Measurements from ENCODE around the gene C10orf90.
A peak's percentile ranks its signal among the peaks of the same experiment; 100 is the strongest.

C10orf90 gene

GRCh38 chr10:126670056-126670894 is at the start of gene C10orf90:
C10orf90 (minus strand) TSS chr10:126670693; CDS start chr10:126670480, 213 bp downstream.
- DNase-seq = no peak

GRCh38 chr10:126716366-126716765 is 45.9 kb upstream of the C10orf90 start:
- DNase-seq = no peak

- no peak for DNase-seq
These were observed 43.1 kb upstream of the C10orf90 start for GRCh38 chr10:126713594-126713993.

- no peak for DNase-seq
These were observed 42.2 kb upstream of the C10orf90 start for GRCh38 chr10:126712681-126713080.

- DNase-seq = no peak
These were observed 35.6 kb upstream of the C10orf90 start for GRCh38 chr10:126705951-126706565.

GRCh38 chr10:126705131-126705530 is 34.6 kb upstream of the C10orf90 start:
- no peak for DNase-seq

GRCh38 chr10:126704649-126705048 is 34.2 kb upstream of the C10orf90 start:
- no peak for DNase-seq

GRCh38 chr10:126702181-126702580 is 31.7 kb upstream of the C10orf90 start:
- DNase-seq = no peak

GRCh38 chr10:126701526-126701925 is 31.0 kb upstream of the C10orf90 start:
- no peak for DNase-seq

GRCh38 chr10:126696684-126697083 is 26.2 kb upstream of the C10orf90 start:
- DNase-seq = no peak

- no peak for DNase-seq
These were observed 21.0 kb upstream of the C10orf90 start for GRCh38 chr10:126691456-126691855.

GRCh38 chr10:126690534-126690933 is 20.0 kb upstream of the C10orf90 start:
- no peak for DNase-seq

GRCh38 chr10:126689461-126689994 is 19.0 kb upstream of the C10orf90 start:
- DNase-seq = no peak

GRCh38 chr10:126687121-126687606 is 16.7 kb upstream of the C10orf90 start:
- DNase-seq = peak; percentile 45

GRCh38 chr10:126686719-126687118 is 16.2 kb upstream of the C10orf90 start:
- no peak for DNase-seq

GRCh38 chr10:126686268-126686667 is 15.8 kb upstream of the C10orf90 start:
- no peak for DNase-seq

- DNase-seq = no peak
These were observed 15.3 kb upstream of the C10orf90 start for GRCh38 chr10:126685756-126686155.

- DNase-seq = no peak
These were observed 13.8 kb upstream of the C10orf90 start for GRCh38 chr10:126684171-126684745.

GRCh38 chr10:126683466-126683865 is 13.0 kb upstream of the C10orf90 start:
- DNase-seq = no peak

- no peak for DNase-seq
These were observed 5.4 kb upstream of the C10orf90 start for GRCh38 chr10:126675656-126676438.

- DNase-seq = no peak
These were observed 4.4 kb upstream of the C10orf90 start for GRCh38 chr10:126674741-126675515.

- DNase-seq = no peak
These were observed 3.1 kb upstream of the C10orf90 start for GRCh38 chr10:126673565-126673964.
